HepG2 (cell line): ENCODE results near the gene SOX12. TPM values are rescaled to one million over a fixed set of nuclear protein-coding genes. Genes with fewer than 3 reads are reported as not detected.
A peak's percentile ranks its signal among the peaks of the same experiment; 100 is the strongest.

ENCODE experiments used
- EEA1 ChIP-seq: sonication (generic); formaldehyde crosslinking; IDR thresholded peaks from 2 replicates; pipeline ENCODE4 v1.5.1; 2020; ENCODE audit warnings: mild to moderate bottlenecking, missing genetic modification reagents, borderline replicate concordance
- MATR3 ChIP-seq: sonication (generic); formaldehyde crosslinking; IDR thresholded peaks from 2 replicates; pipeline ENCODE4 v1.4.0; 2020; ENCODE audit warnings: missing genetic modification reagents
- NCOR1 ChIP-seq: fragments of 200-600 bp; sonication (generic); IDR thresholded peaks from 2 replicates; pipeline ENCODE4 v1.7.0; 2017; ENCODE audit warnings: antibody characterized with exemption, low read length, borderline replicate concordance
- RXRB ChIP-seq: IDR thresholded peaks from 2 replicates; pipeline ENCODE4 v1.6.1; 2016; ENCODE audit warnings: borderline replicate concordance, missing genetic modification reagents, missing compliant biosample characterization
- SIN3A ChIP-seq: IDR thresholded peaks from 2 replicates; pipeline ENCODE4 v1.6.1; 2011; ENCODE audit warnings: low read depth, mild to moderate bottlenecking, control low read depth, low read length, borderline replicate concordance
- TEAD2 ChIP-seq: sonication (generic); formaldehyde crosslinking; IDR thresholded peaks from 2 replicates; pipeline ENCODE4 v1.9.0; 2021; ENCODE audit warnings: missing genetic modification reagents
- TSC22D2 ChIP-seq: sonication (generic); formaldehyde crosslinking; IDR thresholded peaks from 2 replicates; pipeline ENCODE4 v1.5.1; 2020; ENCODE audit warnings: missing genetic modification reagents, mild to moderate bottlenecking, borderline replicate concordance
- ZBTB20 ChIP-seq: sonication (generic); formaldehyde crosslinking; IDR thresholded peaks from 2 replicates; pipeline ENCODE4 v1.8.1; 2023; ENCODE audit warnings: missing genetic modification reagents, low read depth, mild to moderate bottlenecking, borderline replicate concordance
- ZBTB7B ChIP-seq: sonication (generic); formaldehyde crosslinking; IDR thresholded peaks from 2 replicates; pipeline ENCODE4 v1.4.0; 2020; ENCODE audit warnings: missing genetic modification reagents
- ZNF619 ChIP-seq: sonication (generic); formaldehyde crosslinking; IDR thresholded peaks from 2 replicates; pipeline ENCODE4 v1.4.0; 2020; ENCODE audit warnings: mild to moderate bottlenecking, missing genetic modification reagents
- polyA plus RNA-seq, 8 experiments: library from polyadenylated mRNA; depleted of rRNA in 3 of 8; stranded (reverse) in 7 of 8; unstranded in 1 of 8; fragments of >200 nt; fragmentation: Illumina TruSeq in 4 of 8; extraction: Trizol in 4 of 8; gene quantifications; 2 replicates each; pipeline versions ENCODE4 v1.2.1 to v1.2.3, GENCODE V29; 2011 to 2016; ENCODE audit warnings: low read depth in 4 of 8, missing spikeins in 1 of 8, mixed read lengths in 1 of 8; ENCODE audit not compliant: insufficient read depth in 1 of 8
- total RNA-seq, 5 experiments: library from RNA; depleted of rRNA; stranded (reverse); fragments of >200 nt; fragmentation: Illumina TruSeq; extraction: Trizol; gene quantifications; 2 replicates each; pipeline ENCODE4 v1.2.3, GENCODE V29; 2016; ENCODE audit warnings: low read depth in 1 of 5
- TF ChIP-seq, protein P1 (sequence below): sonication (generic); formaldehyde crosslinking; IDR thresholded peaks from 2 replicates; pipeline ENCODE4 v1.4.0; 2020; ENCODE audit warnings: missing genetic modification reagents
- TF ChIP-seq, protein P2 (sequence below): sonication (generic); formaldehyde crosslinking; IDR thresholded peaks from 2 replicates; pipeline ENCODE4 v1.9.0; 2021; ENCODE audit warnings: mild to moderate bottlenecking, missing genetic modification reagents
- TF ChIP-seq, protein P3 (sequence below): sonication (generic); formaldehyde crosslinking; IDR thresholded peaks from 2 replicates; pipeline ENCODE4 v1.8.1; 2023; ENCODE audit warnings: missing genetic modification reagents, inconsistent platforms, borderline replicate concordance
- TF ChIP-seq, protein P4 (sequence below): sonication (generic); formaldehyde crosslinking; IDR thresholded peaks from 2 replicates; pipeline ENCODE4 v1.5.1; 2020; ENCODE audit warnings: missing genetic modification reagents, mild to moderate bottlenecking, borderline replicate concordance
- TF ChIP-seq, protein P5 (sequence below): sonication (generic); formaldehyde crosslinking; IDR thresholded peaks from 2 replicates; pipeline ENCODE4 v1.4.0; 2020; ENCODE audit warnings: mild to moderate bottlenecking, missing genetic modification reagents

The SOX12 gene
- total and polyA plus RNA-seq, 2 of the 13 experiments (the other 11 are each of a cell fraction or from before 2014, with no cell fraction given): 10.0 to 18.7 TPM

DNA sequence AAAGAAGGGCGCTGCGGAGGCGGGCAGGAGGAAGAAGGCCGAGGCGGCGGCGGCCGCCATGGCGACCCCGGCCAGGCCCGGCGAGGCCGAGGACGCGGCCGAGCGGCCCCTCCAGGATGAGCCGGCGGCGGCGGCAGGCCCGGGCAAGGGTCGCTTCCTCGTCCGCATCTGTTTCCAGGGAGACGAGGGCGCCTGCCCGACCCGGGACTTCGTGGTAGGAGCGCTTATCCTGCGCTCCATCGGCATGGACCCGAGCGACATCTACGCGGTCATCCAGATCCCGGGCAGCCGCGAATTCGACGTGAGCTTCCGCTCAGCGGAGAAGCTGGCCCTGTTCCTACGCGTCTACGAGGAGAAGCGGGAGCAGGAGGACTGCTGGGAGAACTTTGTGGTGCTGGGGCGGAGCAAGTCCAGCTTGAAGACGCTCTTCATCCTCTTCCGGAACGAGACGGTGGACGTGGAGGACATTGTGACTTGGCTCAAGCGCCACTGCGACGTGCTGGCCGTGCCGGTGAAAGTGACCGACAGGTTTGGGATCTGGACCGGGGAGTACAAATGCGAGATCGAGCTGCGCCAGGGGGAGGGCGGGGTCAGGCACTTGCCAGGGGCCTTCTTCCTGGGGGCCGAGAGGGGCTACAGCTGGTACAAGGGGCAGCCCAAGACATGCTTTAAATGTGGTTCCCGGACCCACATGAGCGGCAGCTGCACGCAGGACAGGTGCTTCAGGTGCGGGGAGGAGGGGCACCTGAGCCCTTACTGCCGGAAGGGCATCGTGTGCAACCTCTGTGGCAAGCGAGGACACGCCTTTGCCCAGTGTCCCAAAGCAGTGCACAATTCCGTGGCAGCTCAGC lies 27.2 kb upstream of the SOX12 start (continued):
- TF ChIP-seq, protein P1, sequence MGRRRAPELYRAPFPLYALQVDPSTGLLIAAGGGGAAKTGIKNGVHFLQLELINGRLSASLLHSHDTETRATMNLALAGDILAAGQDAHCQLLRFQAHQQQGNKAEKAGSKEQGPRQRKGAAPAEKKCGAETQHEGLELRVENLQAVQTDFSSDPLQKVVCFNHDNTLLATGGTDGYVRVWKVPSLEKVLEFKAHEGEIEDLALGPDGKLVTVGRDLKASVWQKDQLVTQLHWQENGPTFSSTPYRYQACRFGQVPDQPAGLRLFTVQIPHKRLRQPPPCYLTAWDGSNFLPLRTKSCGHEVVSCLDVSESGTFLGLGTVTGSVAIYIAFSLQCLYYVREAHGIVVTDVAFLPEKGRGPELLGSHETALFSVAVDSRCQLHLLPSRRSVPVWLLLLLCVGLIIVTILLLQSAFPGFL (CRISPR knock-in tag): no peak
- TF ChIP-seq NCOR1 (no peak), ZBTB20 (peak; percentile 8; the same call in 1 of the 2 replicates), ZBTB7B (peak; percentile 80), EEA1 (peak; percentile 88), SIN3A (no peak), TSC22D2 (CRISPR knock-in tag) (peak; percentile 70; the same call in 1 of the 2 replicates), RXRB (CRISPR knock-in tag) (no peak), ZNF619 (CRISPR knock-in tag) (peak; percentile 93; the same call in 1 of the 2 replicates), MATR3 (no peak; the same call in 1 of the 2 replicates), TEAD2 (CRISPR knock-in tag) (no peak)
- TF ChIP-seq, protein P2, sequence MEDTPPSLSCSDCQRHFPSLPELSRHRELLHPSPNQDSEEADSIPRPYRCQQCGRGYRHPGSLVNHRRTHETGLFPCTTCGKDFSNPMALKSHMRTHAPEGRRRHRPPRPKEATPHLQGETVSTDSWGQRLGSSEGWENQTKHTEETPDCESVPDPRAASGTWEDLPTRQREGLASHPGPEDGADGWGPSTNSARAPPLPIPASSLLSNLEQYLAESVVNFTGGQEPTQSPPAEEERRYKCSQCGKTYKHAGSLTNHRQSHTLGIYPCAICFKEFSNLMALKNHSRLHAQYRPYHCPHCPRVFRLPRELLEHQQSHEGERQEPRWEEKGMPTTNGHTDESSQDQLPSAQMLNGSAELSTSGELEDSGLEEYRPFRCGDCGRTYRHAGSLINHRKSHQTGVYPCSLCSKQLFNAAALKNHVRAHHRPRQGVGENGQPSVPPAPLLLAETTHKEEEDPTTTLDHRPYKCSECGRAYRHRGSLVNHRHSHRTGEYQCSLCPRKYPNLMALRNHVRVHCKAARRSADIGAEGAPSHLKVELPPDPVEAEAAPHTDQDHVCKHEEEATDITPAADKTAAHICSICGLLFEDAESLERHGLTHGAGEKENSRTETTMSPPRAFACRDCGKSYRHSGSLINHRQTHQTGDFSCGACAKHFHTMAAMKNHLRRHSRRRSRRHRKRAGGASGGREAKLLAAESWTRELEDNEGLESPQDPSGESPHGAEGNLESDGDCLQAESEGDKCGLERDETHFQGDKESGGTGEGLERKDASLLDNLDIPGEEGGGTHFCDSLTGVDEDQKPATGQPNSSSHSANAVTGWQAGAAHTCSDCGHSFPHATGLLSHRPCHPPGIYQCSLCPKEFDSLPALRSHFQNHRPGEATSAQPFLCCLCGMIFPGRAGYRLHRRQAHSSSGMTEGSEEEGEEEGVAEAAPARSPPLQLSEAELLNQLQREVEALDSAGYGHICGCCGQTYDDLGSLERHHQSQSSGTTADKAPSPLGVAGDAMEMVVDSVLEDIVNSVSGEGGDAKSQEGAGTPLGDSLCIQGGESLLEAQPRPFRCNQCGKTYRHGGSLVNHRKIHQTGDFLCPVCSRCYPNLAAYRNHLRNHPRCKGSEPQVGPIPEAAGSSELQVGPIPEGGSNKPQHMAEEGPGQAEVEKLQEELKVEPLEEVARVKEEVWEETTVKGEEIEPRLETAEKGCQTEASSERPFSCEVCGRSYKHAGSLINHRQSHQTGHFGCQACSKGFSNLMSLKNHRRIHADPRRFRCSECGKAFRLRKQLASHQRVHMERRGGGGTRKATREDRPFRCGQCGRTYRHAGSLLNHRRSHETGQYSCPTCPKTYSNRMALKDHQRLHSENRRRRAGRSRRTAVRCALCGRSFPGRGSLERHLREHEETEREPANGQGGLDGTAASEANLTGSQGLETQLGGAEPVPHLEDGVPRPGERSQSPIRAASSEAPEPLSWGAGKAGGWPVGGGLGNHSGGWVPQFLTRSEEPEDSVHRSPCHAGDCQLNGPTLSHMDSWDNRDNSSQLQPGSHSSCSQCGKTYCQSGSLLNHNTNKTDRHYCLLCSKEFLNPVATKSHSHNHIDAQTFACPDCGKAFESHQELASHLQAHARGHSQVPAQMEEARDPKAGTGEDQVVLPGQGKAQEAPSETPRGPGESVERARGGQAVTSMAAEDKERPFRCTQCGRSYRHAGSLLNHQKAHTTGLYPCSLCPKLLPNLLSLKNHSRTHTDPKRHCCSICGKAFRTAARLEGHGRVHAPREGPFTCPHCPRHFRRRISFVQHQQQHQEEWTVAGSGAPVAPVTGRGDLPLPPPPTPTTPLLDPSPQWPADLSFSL (CRISPR knock-in tag): no peak
- TF ChIP-seq, protein P3, sequence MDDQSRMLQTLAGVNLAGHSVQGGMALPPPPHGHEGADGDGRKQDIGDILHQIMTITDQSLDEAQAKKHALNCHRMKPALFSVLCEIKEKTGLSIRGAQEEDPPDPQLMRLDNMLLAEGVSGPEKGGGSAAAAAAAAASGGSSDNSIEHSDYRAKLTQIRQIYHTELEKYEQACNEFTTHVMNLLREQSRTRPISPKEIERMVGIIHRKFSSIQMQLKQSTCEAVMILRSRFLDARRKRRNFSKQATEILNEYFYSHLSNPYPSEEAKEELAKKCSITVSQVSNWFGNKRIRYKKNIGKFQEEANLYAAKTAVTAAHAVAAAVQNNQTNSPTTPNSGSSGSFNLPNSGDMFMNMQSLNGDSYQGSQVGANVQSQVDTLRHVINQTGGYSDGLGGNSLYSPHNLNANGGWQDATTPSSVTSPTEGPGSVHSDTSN (CRISPR knock-in tag): no peak
- TF ChIP-seq, protein P4, sequence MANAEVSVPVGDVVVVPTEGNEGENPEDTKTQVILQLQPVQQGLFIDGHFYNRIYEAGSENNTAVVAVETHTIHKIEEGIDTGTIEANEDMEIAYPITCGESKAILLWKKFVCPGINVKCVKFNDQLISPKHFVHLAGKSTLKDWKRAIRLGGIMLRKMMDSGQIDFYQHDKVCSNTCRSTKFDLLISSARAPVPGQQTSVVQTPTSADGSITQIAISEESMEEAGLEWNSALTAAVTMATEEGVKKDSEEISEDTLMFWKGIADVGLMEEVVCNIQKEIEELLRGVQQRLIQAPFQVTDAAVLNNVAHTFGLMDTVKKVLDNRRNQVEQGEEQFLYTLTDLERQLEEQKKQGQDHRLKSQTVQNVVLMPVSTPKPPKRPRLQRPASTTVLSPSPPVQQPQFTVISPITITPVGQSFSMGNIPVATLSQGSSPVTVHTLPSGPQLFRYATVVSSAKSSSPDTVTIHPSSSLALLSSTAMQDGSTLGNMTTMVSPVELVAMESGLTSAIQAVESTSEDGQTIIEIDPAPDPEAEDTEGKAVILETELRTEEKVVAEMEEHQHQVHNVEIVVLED (CRISPR knock-in tag): peak; percentile 67; the same call in 1 of the 2 replicates
- TF ChIP-seq, protein P5, sequence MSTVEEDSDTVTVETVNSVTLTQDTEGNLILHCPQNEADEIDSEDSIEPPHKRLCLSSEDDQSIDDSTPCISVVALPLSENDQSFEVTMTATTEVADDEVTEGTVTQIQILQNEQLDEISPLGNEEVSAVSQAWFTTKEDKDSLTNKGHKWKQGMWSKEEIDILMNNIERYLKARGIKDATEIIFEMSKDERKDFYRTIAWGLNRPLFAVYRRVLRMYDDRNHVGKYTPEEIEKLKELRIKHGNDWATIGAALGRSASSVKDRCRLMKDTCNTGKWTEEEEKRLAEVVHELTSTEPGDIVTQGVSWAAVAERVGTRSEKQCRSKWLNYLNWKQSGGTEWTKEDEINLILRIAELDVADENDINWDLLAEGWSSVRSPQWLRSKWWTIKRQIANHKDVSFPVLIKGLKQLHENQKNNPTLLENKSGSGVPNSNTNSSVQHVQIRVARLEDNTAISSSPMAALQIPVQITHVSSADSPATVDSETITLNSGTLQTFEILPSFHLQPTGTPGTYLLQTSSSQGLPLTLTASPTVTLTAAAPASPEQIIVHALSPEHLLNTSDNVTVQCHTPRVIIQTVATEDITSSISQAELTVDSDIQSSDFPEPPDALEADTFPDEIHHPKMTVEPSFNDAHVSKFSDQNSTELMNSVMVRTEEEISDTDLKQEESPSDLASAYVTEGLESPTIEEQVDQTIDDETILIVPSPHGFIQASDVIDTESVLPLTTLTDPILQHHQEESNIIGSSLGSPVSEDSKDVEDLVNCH (CRISPR knock-in tag): no peak
